Endothelial cell of umbilical vein (primary cell): ENCODE data around the gene ABCC1.

Experiments used
- EZH2 ChIP-seq: IDR thresholded peaks from 2 replicates; pipeline ENCODE4 v1.6.1; 2012; ENCODE audit warnings: borderline replicate concordance, low read depth, mild to moderate bottlenecking, moderate library complexity, low read length, inconsistent platforms; ENCODE audit not compliant: severe bottlenecking
- FOS ChIP-seq: IDR thresholded peaks from 2 replicates; pipeline ENCODE4 v1.6.1; 2011; ENCODE audit warnings: mild to moderate bottlenecking, low read length, moderate library complexity, borderline replicate concordance; ENCODE audit not compliant: insufficient read depth
- GATA2 ChIP-seq: IDR thresholded peaks from 2 replicates; pipeline ENCODE4 v1.7.0; 2011; ENCODE audit warnings: low read depth, mild to moderate bottlenecking, moderate library complexity, mixed read lengths, low read length; ENCODE audit not compliant: insufficient read length, insufficient read depth
- JUN ChIP-seq: IDR thresholded peaks from 2 replicates; pipeline ENCODE4 v1.6.1; 2011; ENCODE audit warnings: borderline replicate concordance, low read depth; ENCODE audit not compliant: insufficient read length, insufficient read depth
- MAX ChIP-seq: IDR thresholded peaks from 2 replicates; pipeline ENCODE4 v1.6.1; 2011; ENCODE audit not compliant: insufficient read depth, insufficient read length
- POLR2A ChIP-seq: IDR thresholded peaks from 2 replicates; pipeline ENCODE4 v1.6.1; 2012; ENCODE audit warnings: low read depth, mild to moderate bottlenecking, control low read depth, low read length
- POLR2AphosphoS5 ChIP-seq: IDR thresholded peaks from 2 replicates; pipeline ENCODE4 v1.6.1; 2012; ENCODE audit warnings: low read depth, mild to moderate bottlenecking, control low read depth, low read length, moderate library complexity; ENCODE audit not compliant: insufficient read depth
- TF ChIP-seq, protein P1 (sequence below), 2 donors: IDR thresholded peaks; 1 replicate in 1 of 2; 2 replicates in 1 of 2; pipeline ENCODE4 v1.5.1; 2011; ENCODE audit warnings: low read length in 2 of 2, mild to moderate bottlenecking in 2 of 2, moderate library complexity in 2 of 2, control low read depth in 1 of 2, inconsistent platforms in 1 of 2, low read depth in 1 of 2; ENCODE audit not compliant: insufficient read depth in 1 of 2; ENCODE audit errors: extremely low read depth in 1 of 2

DNA sequence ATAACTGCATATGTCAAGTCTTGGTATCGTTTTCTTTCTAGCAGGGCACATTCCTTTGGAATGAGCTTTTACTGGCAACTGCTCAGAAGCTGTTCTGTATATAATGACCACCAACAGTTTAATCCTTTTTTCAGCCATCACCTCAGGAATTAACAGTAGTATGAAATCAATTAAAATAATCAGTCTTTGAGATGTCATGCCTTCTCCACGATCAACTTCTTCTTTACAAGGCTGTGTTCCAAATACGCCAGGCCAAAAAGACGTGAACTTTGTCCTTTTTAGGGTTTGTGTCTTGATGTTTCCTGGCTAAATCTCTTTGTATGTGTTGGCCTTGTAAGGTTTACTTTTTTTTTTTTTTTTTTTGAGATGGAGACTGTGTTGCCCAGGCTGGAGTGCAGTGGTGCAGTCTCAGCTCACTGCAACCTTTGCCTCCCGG lies 54.9 kb downstream of the ABCC1 start:
- TF ChIP-seq POLR2A (no peak), MAX (no peak), EZH2 (no peak), GATA2 (no peak), JUN (no peak), POLR2AphosphoS5 (no peak), FOS (no peak)
- TF ChIP-seq, protein P1, sequence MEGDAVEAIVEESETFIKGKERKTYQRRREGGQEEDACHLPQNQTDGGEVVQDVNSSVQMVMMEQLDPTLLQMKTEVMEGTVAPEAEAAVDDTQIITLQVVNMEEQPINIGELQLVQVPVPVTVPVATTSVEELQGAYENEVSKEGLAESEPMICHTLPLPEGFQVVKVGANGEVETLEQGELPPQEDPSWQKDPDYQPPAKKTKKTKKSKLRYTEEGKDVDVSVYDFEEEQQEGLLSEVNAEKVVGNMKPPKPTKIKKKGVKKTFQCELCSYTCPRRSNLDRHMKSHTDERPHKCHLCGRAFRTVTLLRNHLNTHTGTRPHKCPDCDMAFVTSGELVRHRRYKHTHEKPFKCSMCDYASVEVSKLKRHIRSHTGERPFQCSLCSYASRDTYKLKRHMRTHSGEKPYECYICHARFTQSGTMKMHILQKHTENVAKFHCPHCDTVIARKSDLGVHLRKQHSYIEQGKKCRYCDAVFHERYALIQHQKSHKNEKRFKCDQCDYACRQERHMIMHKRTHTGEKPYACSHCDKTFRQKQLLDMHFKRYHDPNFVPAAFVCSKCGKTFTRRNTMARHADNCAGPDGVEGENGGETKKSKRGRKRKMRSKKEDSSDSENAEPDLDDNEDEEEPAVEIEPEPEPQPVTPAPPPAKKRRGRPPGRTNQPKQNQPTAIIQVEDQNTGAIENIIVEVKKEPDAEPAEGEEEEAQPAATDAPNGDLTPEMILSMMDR (IDR thresholded peaks at IDR 0.05; ENCODE audit: extremely low read depth in 1 of 2, insufficient read depth in 1 of 2, low read depth in 1 of 2, low read length in 2 of 2) = no peak
